A549 (cell line): ENCODE data around the gene PHLPP2. TPM values are rescaled to one million over a fixed set of nuclear protein-coding genes. Genes with fewer than 3 reads are reported as not detected.

Experiments
- ATAC-seq, 2 experiments: fragments of 200-7000 bp in 1 of 2; fragments of >200 bp in 1 of 2; cut with Nextera tagmentation in 1 of 2; cut with Tn5 transposase in 1 of 2; 3 replicates each; pipeline versions ENCODE4 v1.8.0 to v1.9.1; 2018 to 2020; ENCODE audit warnings: mild to moderate bottlenecking in 1 of 2, moderate library complexity in 1 of 2
- CTCF ChIA-PET: fragments of 300-600 bp; sonication (Branson Sonifier 250); formaldehyde crosslinking; extraction: SDS; loops from one replicate; lab custom pipeline; 2021; ENCODE audit warnings: antibody characterized with exemption, inconsistent platforms; lab: Yijun Ruan, JAX
- POLR2A ChIA-PET: fragments of 350-600 bp; formaldehyde crosslinking; extraction: SDS; loops from one replicate; lab custom pipeline; 2021; ENCODE audit warnings: antibody characterized with exemption, inconsistent platforms; lab: Yijun Ruan, JAX
- DNase-seq, 2 experiments: peaks; one replicate each; pipeline versions ENCODE4 v3.0.0 to v3.0.0-alpha.2; 2011 to 2016; ENCODE audit warnings: low read depth in 1 of 2, low spot score in 1 of 2
- FAIRE-seq: peaks from 2 replicates; lab custom pipeline; 2011; peaks lifted over from hg19 to GRCh38; lab: Jason Lieb, UNC
- H3K27ac ChIP-seq, 2 experiments: fragments of >200 bp; sonication (Bioruptor Twin); formaldehyde crosslinking; 3 replicates each; pipeline ENCODE4 v1.5.1; 2016 to 2017
- H3K4me1 ChIP-seq: fragments of >200 bp; sonication (Bioruptor Twin); formaldehyde crosslinking; 3 replicates; pipeline ENCODE4 v1.6.1; 2016
- H3K4me2 ChIP-seq: fragments of >200 bp; sonication (Bioruptor Twin); formaldehyde crosslinking; 3 replicates; pipeline ENCODE4 v1.6.1; 2016
- H3K4me3 ChIP-seq: fragments of >200 bp; sonication (Bioruptor Twin); formaldehyde crosslinking; 3 replicates; pipeline ENCODE4 v1.5.1; 2016
- H3K9me3 ChIP-seq: fragments of >200 bp; sonication (Bioruptor Twin); formaldehyde crosslinking; 3 replicates; pipeline ENCODE4 v1.6.1; 2016
- CBX8 ChIP-seq: fragments of 200-600 bp; sonication (generic); IDR thresholded peaks from 2 replicates; pipeline ENCODE4 v1.6.1; 2016
- CHD4 ChIP-seq: fragments of 200-600 bp; sonication (generic); IDR thresholded peaks from 2 replicates; pipeline ENCODE4 v1.6.1; 2016; ENCODE audit warnings: antibody characterized with exemption, mild to moderate bottlenecking, borderline replicate concordance
- EHMT2 ChIP-seq: fragments of 200-600 bp; sonication (generic); IDR thresholded peaks from 2 replicates; pipeline ENCODE4 v1.6.1; 2016; ENCODE audit warnings: antibody characterized with exemption, low read depth, mild to moderate bottlenecking, moderate library complexity
- EP300 ChIP-seq, 2 experiments: fragments of >200 bp; sonication (Bioruptor Twin); formaldehyde crosslinking; IDR thresholded peaks; 2 replicates in 1 of 2; 3 replicates in 1 of 2; pipeline ENCODE4 v1.6.1; 2016 to 2017
- ESRRA ChIP-seq: fragments of 150-350 bp; IDR thresholded peaks from 2 replicates; pipeline ENCODE4 v1.6.1; 2014; ENCODE audit warnings: mild to moderate bottlenecking, low read length, borderline replicate concordance
- FOXS1 ChIP-seq: fragments of 250-450 bp; sonication (Bioruptor Pico); IDR thresholded peaks from 2 replicates; pipeline ENCODE4 v1.5.0; 2020; ENCODE audit warnings: mild to moderate bottlenecking, moderate library complexity
- HDAC2 ChIP-seq: fragments of 200-600 bp; sonication (generic); IDR thresholded peaks from 2 replicates; pipeline ENCODE4 v1.6.1; 2016
- HOXB13 ChIP-seq: fragments of 250-450 bp; sonication (Bioruptor Pico); IDR thresholded peaks from 2 replicates; pipeline ENCODE4 v1.5.0; 2020; ENCODE audit warnings: low read depth, mild to moderate bottlenecking, moderate library complexity
- JUN ChIP-seq, 2 experiments: fragments of >200 bp; sonication (Bioruptor Twin); formaldehyde crosslinking; IDR thresholded peaks; 2 replicates in 1 of 2; 3 replicates in 1 of 2; pipeline ENCODE4 v1.6.1; 2016 to 2017
- JUNB ChIP-seq: fragments of >200 bp; sonication (Bioruptor Twin); formaldehyde crosslinking; IDR thresholded peaks from 2 replicates; pipeline ENCODE4 v1.6.1; 2016
- KDM1A ChIP-seq: fragments of 200-600 bp; sonication (generic); IDR thresholded peaks from 2 replicates; pipeline ENCODE4 v1.6.1; 2016; ENCODE audit warnings: low read depth, mild to moderate bottlenecking
- KDM5A ChIP-seq: fragments of 200-600 bp; sonication (generic); IDR thresholded peaks from 2 replicates; pipeline ENCODE4 v1.6.1; 2016; ENCODE audit warnings: antibody characterized with exemption, mild to moderate bottlenecking
- MAZ ChIP-seq: fragments of 150-350 bp; IDR thresholded peaks from 2 replicates; pipeline ENCODE4 v1.6.1; 2014; ENCODE audit warnings: antibody characterized with exemption, low read depth, low read length, borderline replicate concordance
- NFE2L2 ChIP-seq: fragments of 150-350 bp; conservative IDR thresholded peaks from 2 replicates; pipeline ENCODE4 v1.6.1; 2014; ENCODE audit warnings: low read length
- NPAS2 ChIP-seq: fragments of 250-450 bp; sonication (Bioruptor Pico); IDR thresholded peaks from 2 replicates; pipeline ENCODE4 v1.8.0; 2022; ENCODE audit warnings: mild to moderate bottlenecking, moderate library complexity, borderline replicate concordance
- PHF8 ChIP-seq: fragments of 200-600 bp; sonication (generic); IDR thresholded peaks from 2 replicates; pipeline ENCODE4 v1.6.1; 2016; ENCODE audit warnings: low read depth, mild to moderate bottlenecking, antibody characterized with exemption, moderate library complexity, borderline replicate concordance
- POLR2A ChIP-seq: IDR thresholded peaks from 2 replicates; pipeline ENCODE4 v1.6.1; 2012; ENCODE audit warnings: mild to moderate bottlenecking, low read length
- POLR2AphosphoS2 ChIP-seq: conservative IDR thresholded peaks from 2 replicates; pipeline ENCODE4 v1.6.1; 2012; ENCODE audit warnings: low read length, improper control_type of control experiment, inconsistent platforms
- RCOR1 ChIP-seq: fragments of 150-350 bp; IDR thresholded peaks from 2 replicates; pipeline ENCODE4 v1.6.1; 2014; ENCODE audit warnings: antibody characterized with exemption, low read length, low read depth
- RFX5 ChIP-seq: fragments of 450-650 bp; IDR thresholded peaks from 2 replicates; pipeline ENCODE4 v1.7.1; 2014; ENCODE audit warnings: antibody characterized with exemption, mild to moderate bottlenecking, moderate library complexity
- SMC3 ChIP-seq: fragments of >200 bp; sonication (Bioruptor Twin); formaldehyde crosslinking; IDR thresholded peaks from 3 replicates; pipeline ENCODE4 v1.6.1; 2018; ENCODE audit warnings: inconsistent platforms
- SREBF2 ChIP-seq: fragments of 450-650 bp; IDR thresholded peaks from 2 replicates; pipeline ENCODE4 v1.6.1; 2014; ENCODE audit warnings: mild to moderate bottlenecking, moderate library complexity
- TP53 ChIP-seq: fragments of 250-450 bp; sonication (Bioruptor Pico); IDR thresholded peaks from 2 replicates; pipeline ENCODE4 v1.5.0; 2021; ENCODE audit warnings: mild to moderate bottlenecking, moderate library complexity
- ZC3H11A ChIP-seq: fragments of 450-650 bp; IDR thresholded peaks from 2 replicates; pipeline ENCODE4 v1.6.1; 2014; ENCODE audit warnings: antibody characterized with exemption, mild to moderate bottlenecking
- ZFP36 ChIP-seq: fragments of 450-650 bp; IDR thresholded peaks from 2 replicates; pipeline ENCODE4 v1.6.1; 2014; ENCODE audit warnings: borderline replicate concordance; ENCODE audit not compliant: partially characterized antibody
- WGBS: methylation state at CpG from one replicate; pipeline ENCODE4 v1.1.6; 2017; ENCODE audit errors: missing lambda C conversion rate; 5-methylcytosine and 5-hydroxymethylcytosine counted together
- polyA plus RNA-seq, 4 experiments: library from polyadenylated mRNA; depleted of rRNA in 3 of 4; stranded (reverse); fragments of >200 nt; fragmentation: RNase III in 1 of 4; extraction: RNeasy Plus Mini Kit Qiagen cat#74134 plus additional on column Dnase treatment in 1 of 4; gene quantifications; 2 replicates in 3 of 4; 3 replicates in 1 of 4; pipeline ENCODE4 v1.2.3, GENCODE V29; 2011 to 2017
- TF ChIP-seq, protein P1 (sequence below): fragments of >200 bp; sonication (Bioruptor Twin); formaldehyde crosslinking; IDR thresholded peaks from 2 replicates; pipeline ENCODE4 v1.6.1; 2016
- TF ChIP-seq, protein P2 (sequence below): IDR thresholded peaks from 2 replicates; pipeline ENCODE4 v1.6.1; 2012
- TF ChIP-seq, protein P3 (sequence below): IDR thresholded peaks from 2 replicates; pipeline ENCODE4 v1.6.1; 2012; ENCODE audit warnings: low read depth, borderline replicate concordance
- TF ChIP-seq, protein P4 (sequence below): fragments of >200 bp; sonication (Bioruptor Twin); formaldehyde crosslinking; IDR thresholded peaks from 3 replicates; pipeline ENCODE4 v1.6.1; 2016

The PHLPP2 gene
- polyA plus RNA-seq, 2 of the 4 experiments (the other 2 are of a cell fraction): 7.9 to 11.3 TPM

DNA sequence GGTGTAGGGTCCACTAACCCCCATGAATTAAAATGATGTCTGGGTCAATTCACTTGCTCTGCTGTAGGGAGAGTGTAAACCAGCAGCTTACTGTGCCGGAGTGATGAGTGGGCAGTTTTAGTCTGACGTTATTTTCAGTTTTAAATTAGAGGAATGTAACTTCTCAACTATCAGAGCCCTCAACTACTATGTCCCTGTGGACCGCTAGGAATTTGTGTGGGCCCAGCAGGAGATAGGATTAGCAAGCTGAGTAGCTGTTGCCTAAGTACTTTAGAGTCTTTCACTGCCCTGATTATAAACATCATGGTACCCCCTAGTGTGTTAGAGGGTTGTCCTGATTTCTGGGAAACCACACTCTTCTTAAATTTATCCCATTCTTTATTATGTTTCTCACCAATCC, 87.1 kb downstream of the PHLPP2 start:
- no peak overlapping the region for H3K27ac ChIP-seq
- H3K4me1 ChIP-seq: no peaks in the 10 kb centered on the region
- CTCF ChIA-PET: interaction anchor here (1.2 kb wide), 1 partner anchor 27 kb away, joined by 5 read pairs; no protein-coding TSS in a partner anchor
- ATAC-seq (no peak), DNase-seq (no peak), FAIRE-seq (no peak)
- WGBS: 87% methylated on average over 3 of the region's 3 CpGs
- no peak for TF ChIP-seq RFX5
- no peak for TF ChIP-seq MAZ
- no peak for TF ChIP-seq JUN (IDR thresholded peaks at IDR 0.05)
- TF ChIP-seq TP53 (CRISPR knock-in tag): no peak
- no peak for TF ChIP-seq EHMT2
- no peak for TF ChIP-seq EP300 (IDR thresholded peaks at IDR 0.05)
- TF ChIP-seq FOXS1: no peak
- TF ChIP-seq NPAS2: no peak
- TF ChIP-seq, protein P1, sequence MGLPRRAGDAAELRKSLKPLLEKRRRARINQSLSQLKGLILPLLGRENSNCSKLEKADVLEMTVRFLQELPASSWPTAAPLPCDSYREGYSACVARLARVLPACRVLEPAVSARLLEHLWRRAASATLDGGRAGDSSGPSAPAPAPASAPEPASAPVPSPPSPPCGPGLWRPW: no peak
- no peak for TF ChIP-seq SREBF2
- TF ChIP-seq, protein P2, sequence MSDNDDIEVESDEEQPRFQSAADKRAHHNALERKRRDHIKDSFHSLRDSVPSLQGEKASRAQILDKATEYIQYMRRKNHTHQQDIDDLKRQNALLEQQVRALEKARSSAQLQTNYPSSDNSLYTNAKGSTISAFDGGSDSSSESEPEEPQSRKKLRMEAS: no peak
- no peak for TF ChIP-seq CHD4
- TF ChIP-seq ZFP36: no peak
- TF ChIP-seq KDM5A: no peak
- TF ChIP-seq, protein P3, sequence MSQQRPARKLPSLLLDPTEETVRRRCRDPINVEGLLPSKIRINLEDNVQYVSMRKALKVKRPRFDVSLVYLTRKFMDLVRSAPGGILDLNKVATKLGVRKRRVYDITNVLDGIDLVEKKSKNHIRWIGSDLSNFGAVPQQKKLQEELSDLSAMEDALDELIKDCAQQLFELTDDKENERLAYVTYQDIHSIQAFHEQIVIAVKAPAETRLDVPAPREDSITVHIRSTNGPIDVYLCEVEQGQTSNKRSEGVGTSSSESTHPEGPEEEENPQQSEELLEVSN: no peak
- TF ChIP-seq NFE2L2: no peak
- TF ChIP-seq SMC3: no peak
- no peak for TF ChIP-seq ZC3H11A
- no peak for TF ChIP-seq PHF8
- H3K4me3 ChIP-seq: no peak overlapping the region
- no peaks in the 10 kb centered on the region for H3K9me3 ChIP-seq
- no peak overlapping the region for H3K4me2 ChIP-seq
- POLR2A ChIA-PET: no interaction called here

DNA sequence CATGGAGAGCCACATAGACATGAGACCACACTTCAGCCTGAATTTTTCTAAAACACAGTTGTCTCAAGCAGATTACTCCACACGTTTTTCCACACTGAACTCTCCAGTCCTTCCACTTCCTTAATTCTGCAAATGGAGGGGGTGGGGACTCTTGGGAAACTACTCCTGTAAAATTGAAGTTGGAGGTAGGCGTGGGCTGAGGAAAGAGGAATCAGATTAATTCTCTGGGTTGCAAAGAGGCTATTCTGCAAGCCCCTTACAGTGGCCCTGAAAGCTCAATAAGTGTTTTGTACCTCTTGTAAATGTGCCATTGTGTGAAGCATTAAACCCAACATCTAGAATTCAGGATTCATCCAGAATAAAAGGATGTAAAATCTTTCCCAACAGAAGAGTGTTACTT, 88.9 kb downstream of the PHLPP2 start:
- FAIRE-seq (no peak), ATAC-seq (no peak), DNase-seq (no peak)
- Histone ChIP-seq H3K4me3 (no peak overlapping the region), H3K27ac (no peak overlapping the region), H3K9me3 (no peaks in the 10 kb centered on the region), H3K4me2 (no peak overlapping the region), H3K4me1 (no peaks in the 10 kb centered on the region)
- TF ChIP-seq POLR2A (no peak), ESRRA (no peak), TP53 (CRISPR knock-in tag) (no peak), NFE2L2 (no peak)
- CTCF ChIA-PET: no interaction called here
- WGBS: 47% methylated on average over 2 of the region's 2 CpGs
- POLR2A ChIA-PET: no interaction called here

DNA sequence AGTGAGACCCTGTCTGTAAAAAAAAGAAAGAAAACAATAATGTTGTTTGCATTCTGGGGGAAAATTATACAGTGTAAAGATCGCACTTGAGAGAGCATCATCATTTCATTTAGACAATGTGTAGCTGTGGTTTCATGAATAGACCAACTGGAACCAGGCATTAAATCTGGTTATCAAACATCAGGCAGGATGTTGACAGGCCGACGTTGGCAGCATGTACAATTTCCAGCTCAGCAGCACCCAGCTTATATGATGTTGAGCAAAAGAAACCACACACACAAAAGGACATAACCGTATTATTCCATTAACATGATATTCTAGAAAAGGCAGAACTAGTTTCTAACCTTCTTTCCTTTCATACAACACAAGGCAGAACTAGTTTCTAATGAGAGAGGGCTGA, 92.7 kb downstream of the PHLPP2 start:
- CTCF ChIA-PET: interaction anchor here (0.8 to 2.3 kb wide), 4 partner anchors 12 to 219 kb away, joined by 3 to 8 read pairs (median 4); no protein-coding TSS in a partner anchor
- DNase-seq (no peak), ATAC-seq (no peak)
- Histone ChIP-seq H3K9me3 (no peaks in the 10 kb centered on the region), H3K4me2 (no peak overlapping the region)
- WGBS: 73% methylated on average over 4 of the region's 4 CpGs
- POLR2A ChIA-PET: no interaction called here
- TF ChIP-seq, protein P3: no peak
- no peak for TF ChIP-seq FOXS1
- no peak for TF ChIP-seq JUNB
- no peak for TF ChIP-seq HOXB13 (CRISPR knock-in tag)
- TF ChIP-seq TP53 (CRISPR knock-in tag): no peak
- TF ChIP-seq ZC3H11A: no peak
- no peak for TF ChIP-seq RCOR1
- no peak for TF ChIP-seq ZFP36
- TF ChIP-seq, protein P4, sequence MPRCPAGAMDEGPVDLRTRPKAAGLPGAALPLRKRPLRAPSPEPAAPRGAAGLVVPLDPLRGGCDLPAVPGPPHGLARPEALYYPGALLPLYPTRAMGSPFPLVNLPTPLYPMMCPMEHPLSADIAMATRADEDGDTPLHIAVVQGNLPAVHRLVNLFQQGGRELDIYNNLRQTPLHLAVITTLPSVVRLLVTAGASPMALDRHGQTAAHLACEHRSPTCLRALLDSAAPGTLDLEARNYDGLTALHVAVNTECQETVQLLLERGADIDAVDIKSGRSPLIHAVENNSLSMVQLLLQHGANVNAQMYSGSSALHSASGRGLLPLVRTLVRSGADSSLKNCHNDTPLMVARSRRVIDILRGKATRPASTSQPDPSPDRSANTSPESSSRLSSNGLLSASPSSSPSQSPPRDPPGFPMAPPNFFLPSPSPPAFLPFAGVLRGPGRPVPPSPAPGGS: no peak
- TF ChIP-seq KDM1A: no peak
- no peak for TF ChIP-seq POLR2A
- TF ChIP-seq PHF8: no peak
- no peak for TF ChIP-seq CBX8
- no peak for TF ChIP-seq HDAC2
- TF ChIP-seq SREBF2: no peak
- no peak for TF ChIP-seq POLR2AphosphoS2
- TF ChIP-seq, all 56 proteins: peak for 0
- Histone ChIP-seq H3K27ac (no peak overlapping the region), H3K4me1 (peaks cover 2% of the 10 kb centered on the region; the same call in 1 of the 3 replicates), H3K4me3 (no peak overlapping the region)
- no peak for FAIRE-seq
